GM12801 (cell line): ENCODE data around the gene MAFG.

ENCODE experiments used
- TF ChIP-seq, protein P1 (sequence below): IDR thresholded peaks from one replicate; pipeline ENCODE4 v1.5.1; 2011; ENCODE audit warnings: control low read depth; ENCODE audit not compliant: insufficient read length; ENCODE audit errors: extremely low read depth

The MAFG gene

GRCh38 chr17:81908793-81909192 is 18.7 kb downstream of the MAFG start:
- TF ChIP-seq, protein P1, sequence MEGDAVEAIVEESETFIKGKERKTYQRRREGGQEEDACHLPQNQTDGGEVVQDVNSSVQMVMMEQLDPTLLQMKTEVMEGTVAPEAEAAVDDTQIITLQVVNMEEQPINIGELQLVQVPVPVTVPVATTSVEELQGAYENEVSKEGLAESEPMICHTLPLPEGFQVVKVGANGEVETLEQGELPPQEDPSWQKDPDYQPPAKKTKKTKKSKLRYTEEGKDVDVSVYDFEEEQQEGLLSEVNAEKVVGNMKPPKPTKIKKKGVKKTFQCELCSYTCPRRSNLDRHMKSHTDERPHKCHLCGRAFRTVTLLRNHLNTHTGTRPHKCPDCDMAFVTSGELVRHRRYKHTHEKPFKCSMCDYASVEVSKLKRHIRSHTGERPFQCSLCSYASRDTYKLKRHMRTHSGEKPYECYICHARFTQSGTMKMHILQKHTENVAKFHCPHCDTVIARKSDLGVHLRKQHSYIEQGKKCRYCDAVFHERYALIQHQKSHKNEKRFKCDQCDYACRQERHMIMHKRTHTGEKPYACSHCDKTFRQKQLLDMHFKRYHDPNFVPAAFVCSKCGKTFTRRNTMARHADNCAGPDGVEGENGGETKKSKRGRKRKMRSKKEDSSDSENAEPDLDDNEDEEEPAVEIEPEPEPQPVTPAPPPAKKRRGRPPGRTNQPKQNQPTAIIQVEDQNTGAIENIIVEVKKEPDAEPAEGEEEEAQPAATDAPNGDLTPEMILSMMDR: no peak

DNA sequence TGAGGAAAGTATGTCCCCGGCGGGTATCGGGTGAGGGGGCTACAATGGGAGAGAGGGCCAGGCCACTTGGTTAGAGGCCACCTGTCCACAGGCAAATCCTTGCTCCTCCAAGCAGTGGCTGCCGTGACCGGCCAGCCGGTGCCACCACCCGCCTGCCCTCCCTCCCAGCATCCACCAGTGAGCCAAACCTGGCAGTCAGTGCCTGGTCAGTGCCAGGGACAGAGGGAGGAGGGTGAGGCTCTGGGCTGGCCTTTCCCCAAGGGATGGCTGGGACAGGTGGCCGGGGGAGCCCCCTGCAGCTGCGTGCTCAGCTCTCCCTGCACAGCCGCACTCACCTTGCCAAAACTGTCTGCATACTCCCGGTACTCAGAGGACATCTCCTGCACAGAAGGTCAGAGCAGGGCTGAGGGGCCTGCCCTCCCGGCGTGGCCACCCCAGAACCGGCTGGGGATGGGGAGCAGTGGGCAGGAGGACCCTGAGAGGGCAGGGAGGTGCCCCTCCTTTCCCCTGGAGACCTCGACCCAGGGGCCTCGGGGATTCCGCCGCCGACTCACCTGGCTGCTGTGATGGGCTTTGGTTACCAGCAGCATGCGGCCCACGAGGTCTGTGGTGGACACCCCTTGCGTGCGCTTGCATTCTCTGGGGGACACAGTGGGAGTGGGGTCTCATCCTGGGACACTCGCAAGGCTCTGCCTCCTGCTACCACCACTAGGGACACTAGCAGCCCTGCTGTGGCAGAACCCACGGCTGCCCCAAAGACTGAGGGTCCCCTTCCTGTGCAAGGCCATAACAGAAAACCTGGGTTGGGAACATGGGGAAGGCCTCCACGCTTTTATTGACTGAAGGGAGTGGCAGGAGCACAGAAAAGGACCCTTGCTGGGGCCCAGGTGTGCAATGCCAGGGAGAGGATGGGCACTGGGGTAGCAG is 20.1 kb downstream of the MAFG start:
- TF ChIP-seq, protein P1: no peak

DNA sequence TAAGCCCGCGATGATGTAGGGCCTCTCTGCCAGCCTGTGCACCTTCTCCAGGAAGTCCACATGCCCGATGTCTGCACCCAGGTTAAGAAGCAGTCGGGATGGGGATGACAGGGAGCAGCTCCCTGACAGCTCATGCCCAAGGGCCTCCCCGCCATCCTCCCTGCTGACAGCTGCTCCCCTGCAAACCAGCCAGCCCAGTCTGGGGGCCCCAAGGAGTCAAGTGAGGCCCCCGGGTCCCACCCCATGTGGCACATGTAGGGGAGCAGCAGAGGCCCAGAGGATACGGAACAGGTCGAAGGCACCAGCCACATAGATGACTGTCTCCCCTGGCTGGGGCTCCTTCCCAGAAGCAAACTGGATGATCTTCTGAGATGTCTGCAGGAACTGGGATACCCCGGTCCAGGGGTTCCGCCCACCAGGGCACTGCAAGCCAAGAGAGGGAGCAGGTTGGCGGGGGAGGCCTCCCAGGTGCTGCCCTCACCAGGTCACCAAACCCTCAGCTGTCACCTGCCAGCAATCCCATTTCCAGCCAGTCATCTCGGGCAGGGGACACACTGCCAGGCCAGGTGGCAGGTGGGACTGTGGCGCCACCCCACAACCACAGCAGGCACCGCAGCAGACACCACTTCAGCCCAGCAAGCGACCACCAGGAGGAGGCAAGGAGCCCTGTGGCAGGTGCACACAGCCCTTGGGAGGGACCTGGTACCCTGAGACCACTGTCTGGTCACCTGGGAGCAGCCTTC is 20.9 kb downstream of the MAFG start:
- TF ChIP-seq, protein P1: no peak

GRCh38 chr17:81905993-81906392 is 21.5 kb downstream of the MAFG start:
- TF ChIP-seq, protein P1: no peak

DNA sequence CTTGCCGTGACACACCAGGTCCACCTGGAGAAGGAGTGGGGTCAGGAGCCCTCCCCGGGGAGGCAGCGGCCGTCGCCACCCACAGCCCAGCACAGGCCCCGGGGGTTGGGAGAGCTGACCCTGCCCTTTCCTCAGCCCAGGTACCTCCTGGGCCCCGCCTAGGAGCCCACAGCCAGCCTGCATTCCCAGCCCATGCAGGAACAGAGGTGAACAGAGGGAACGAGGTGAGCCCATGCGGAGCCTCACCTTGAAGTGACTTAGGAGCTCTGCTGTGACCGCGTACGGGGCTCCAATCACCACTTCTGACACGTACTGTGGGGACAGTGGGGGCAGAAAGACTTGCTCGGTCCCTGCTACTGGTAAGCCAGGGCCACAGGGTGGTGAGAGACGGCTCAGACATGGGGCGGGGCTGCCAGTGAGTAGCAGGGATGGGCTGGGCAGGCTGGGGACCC is 22.1 kb downstream of the MAFG start:
- TF ChIP-seq, protein P1: no peak

GRCh38 chr17:81904600-81905423 is 22.7 kb downstream of the MAFG start:
- TF ChIP-seq, protein P1: no peak
